HepG2 (cell line): ENCODE results near the gene GSAP. TPM values are rescaled to one million over a fixed set of nuclear protein-coding genes. Genes with fewer than 3 reads are reported as not detected.

Experiments used
- ATAC-seq: fragments of 200-7000 bp; cut with Tn5 transposase; 3 replicates; pipeline ENCODE4 v1.9.1; 2020; ENCODE audit warnings: mild to moderate bottlenecking, moderate library complexity
- BruUV-seq: library from RNA; stranded (reverse); fragments of 400-500 nt; replicated peaks from 2 replicates; lab custom pipeline; 2021; lab: Mats Ljungman, UMichigan
- CTCF ChIA-PET: fragments of 300-600 bp; formaldehyde crosslinking; extraction: SDS; loops from one replicate; lab custom pipeline; 2021; ENCODE audit warnings: low total read pairs, inconsistent platforms, low intra/inter-chr PET ratio; lab: Yijun Ruan, JAX
- POLR2A ChIA-PET: fragments of 350-600 bp; sonication (Branson Sonifier 250); formaldehyde crosslinking; loops from one replicate; lab custom pipeline; 2020; ENCODE audit warnings: antibody characterized with exemption, inconsistent platforms; lab: Yijun Ruan, JAX
- DNase-seq: peaks from one replicate; pipeline ENCODE4 v3.0.0-alpha.2; 2015; ENCODE audit warnings: low spot score
- FAIRE-seq: peaks from 3 replicates; lab custom pipeline; 2011; peaks lifted over from hg19 to GRCh38; lab: Jason Lieb, UNC
- H2AFZ ChIP-seq: one replicate; pipeline ENCODE4 v1.6.1; 2011; ENCODE audit warnings: low read length, inconsistent platforms
- H3K27ac ChIP-seq: fragments of 300-600 bp; 3 replicates; pipeline ENCODE4 v1.8.0; 2011; ENCODE audit warnings: mixed run types, mild to moderate bottlenecking, mixed read lengths, low read length, inconsistent platforms; ENCODE audit not compliant: insufficient read depth; ENCODE audit errors: extremely low read length
- H3K27me3 ChIP-seq, 2 experiments: fragments of 200-600 bp in 1 of 2; 2 replicates in 1 of 2; 3 replicates in 1 of 2; pipeline versions ENCODE4 v1.6.0 to v1.8.0; 2011; ENCODE audit warnings: low read length in 2 of 2, mild to moderate bottlenecking in 2 of 2, moderate library complexity in 2 of 2, inconsistent platforms in 1 of 2; ENCODE audit not compliant: insufficient read depth in 2 of 2, control insufficient read depth in 1 of 2
- H3K36me3 ChIP-seq, 2 experiments: fragments of 200-600 bp in 1 of 2; replicated peaks in 1 of 2; 2 replicates in 1 of 2; 3 replicates in 1 of 2; pipeline versions ENCODE4 v1.5.1 to v1.8.0; 2011; ENCODE audit warnings: low read length in 2 of 2, inconsistent platforms in 1 of 2; ENCODE audit not compliant: insufficient read depth in 2 of 2, control insufficient read depth in 1 of 2
- H3K4me1 ChIP-seq: 2 replicates; pipeline ENCODE4 v1.5.1; 2012; ENCODE audit warnings: low read length, inconsistent platforms; ENCODE audit not compliant: insufficient read depth
- H3K4me2 ChIP-seq: 2 replicates; pipeline ENCODE4 v1.6.0; 2011; ENCODE audit warnings: low read depth, low read length, inconsistent platforms
- H3K4me3 ChIP-seq, 3 experiments: fragments of 200-600 bp in 1 of 3; sonication (generic), shearing (Covaris generic) in 1 of 3; replicated peaks in 1 of 3; 2 replicates each; pipeline ENCODE4 v1.5.1; 2011 to 2016; ENCODE audit warnings: low read length in 3 of 3, inconsistent platforms in 2 of 3, low read depth in 2 of 3, mild to moderate bottlenecking in 2 of 3, control low read depth in 1 of 3, mixed read lengths in 1 of 3; ENCODE audit not compliant: insufficient read depth in 1 of 3
- H3K79me2 ChIP-seq: one replicate; pipeline ENCODE4 v1.6.1; 2011; ENCODE audit warnings: low read length, inconsistent platforms; ENCODE audit not compliant: insufficient read depth
- H3K9ac ChIP-seq: 2 replicates; pipeline ENCODE4 v1.6.0; 2011; ENCODE audit warnings: mild to moderate bottlenecking, low read depth, low read length, inconsistent platforms; ENCODE audit not compliant: insufficient read depth
- H3K9me3 ChIP-seq: 2 replicates; pipeline ENCODE4 v1.5.1; 2012; ENCODE audit warnings: mild to moderate bottlenecking, low read length
- H4K20me1 ChIP-seq: 2 replicates; pipeline ENCODE4 v1.6.0; 2011; ENCODE audit warnings: inconsistent platforms, mild to moderate bottlenecking, low read length, moderate library complexity; ENCODE audit not compliant: insufficient read depth
- FLYWCH1 ChIP-seq: sonication (generic); formaldehyde crosslinking; IDR thresholded peaks from 2 replicates; pipeline ENCODE4 v1.8.1; 2023; ENCODE audit warnings: mild to moderate bottlenecking, missing genetic modification reagents
- NFYB ChIP-seq: sonication (generic); formaldehyde crosslinking; IDR thresholded peaks from 2 replicates; pipeline ENCODE4 v1.4.0; 2020; ENCODE audit warnings: missing genetic modification reagents
- NR3C1 ChIP-seq: sonication (generic); formaldehyde crosslinking; IDR thresholded peaks from 2 replicates; pipeline ENCODE4 v1.4.0; 2020; ENCODE audit warnings: missing genetic modification reagents
- RNF219 ChIP-seq: sonication (generic); formaldehyde crosslinking; IDR thresholded peaks from 2 replicates; pipeline ENCODE4 v1.5.0; 2020; ENCODE audit warnings: mild to moderate bottlenecking, missing genetic modification reagents
- TCF7L2 ChIP-seq: IDR thresholded peaks from 2 replicates; pipeline ENCODE4 v1.6.1; 2011; ENCODE audit warnings: mild to moderate bottlenecking, low read depth, low read length, moderate library complexity
- ZC3H13 ChIP-seq: sonication (generic); formaldehyde crosslinking; IDR thresholded peaks from 2 replicates; pipeline ENCODE4 v1.8.1; 2023; ENCODE audit warnings: mild to moderate bottlenecking, missing genetic modification reagents, moderate library complexity
- ZNF737 ChIP-seq: sonication (generic); formaldehyde crosslinking; IDR thresholded peaks from 2 replicates; pipeline ENCODE4 v1.5.0; 2020; ENCODE audit warnings: missing genetic modification reagents, mild to moderate bottlenecking, borderline replicate concordance
- WGBS: methylation state at CpG from one replicate; pipeline ENCODE4 v1.1.6; 2017; ENCODE audit warnings: low lambda C conversion rate; 5-methylcytosine and 5-hydroxymethylcytosine counted together
- in situ Hi-C: cut with HindIII; loops from 2 replicates; pipeline ENCODE4 v1.10.0; 2017; ENCODE audit warnings: low pct_unique_long_range_greater_than_20kb; ENCODE audit not compliant: extremely low pct_ligation_motif_present
- intact Hi-C: fragments of 100-400 bp; cut with micrococcal nuclease; formaldehyde crosslinking; loops from one replicate; pipeline ENCODE4 v1.10.0; 2022; ENCODE audit not compliant: unreplicated experiment
- polyA plus RNA-seq, 8 experiments: library from polyadenylated mRNA; depleted of rRNA in 3 of 8; stranded (reverse) in 7 of 8; unstranded in 1 of 8; fragments of >200 nt; fragmentation: Illumina TruSeq in 4 of 8; extraction: Trizol in 4 of 8; gene quantifications; 2 replicates each; pipeline versions ENCODE4 v1.2.1 to v1.2.3, GENCODE V29; 2011 to 2016; ENCODE audit warnings: low read depth in 4 of 8, missing spikeins in 1 of 8, mixed read lengths in 1 of 8; ENCODE audit not compliant: insufficient read depth in 1 of 8
- total RNA-seq, 5 experiments: library from RNA; depleted of rRNA; stranded (reverse); fragments of >200 nt; fragmentation: Illumina TruSeq; extraction: Trizol; gene quantifications; 2 replicates each; pipeline ENCODE4 v1.2.3, GENCODE V29; 2016; ENCODE audit warnings: low read depth in 1 of 5
- TF ChIP-seq, protein P1 (sequence below): IDR thresholded peaks from 2 replicates; pipeline ENCODE4 v1.6.1; 2016; ENCODE audit warnings: missing compliant biosample characterization, missing genetic modification reagents, borderline replicate concordance
- TF ChIP-seq, protein P2 (sequence below): sonication (generic); formaldehyde crosslinking; IDR thresholded peaks from 2 replicates; pipeline ENCODE4 v1.4.0; 2020; ENCODE audit warnings: missing genetic modification reagents, mild to moderate bottlenecking, borderline replicate concordance
- TF ChIP-seq, protein P3 (sequence below): sonication (generic); formaldehyde crosslinking; IDR thresholded peaks from 2 replicates; pipeline ENCODE4 v1.5.0; 2020; ENCODE audit warnings: mild to moderate bottlenecking, missing genetic modification reagents, borderline replicate concordance
- TF ChIP-seq, protein P4 (sequence below): sonication (generic); formaldehyde crosslinking; IDR thresholded peaks from 2 replicates; pipeline ENCODE4 v1.5.0; 2020; ENCODE audit warnings: mild to moderate bottlenecking, missing genetic modification reagents

Gene GSAP
- total and polyA plus RNA-seq, 2 of the 13 experiments (the other 11 are each of a cell fraction or from before 2014, with no cell fraction given), result 34.6 to 40.6 TPM

GRCh38 chr7:77367976-77368375 is 48.2 kb downstream of the GSAP start:
- ChIA-PET CTCF (no interaction called here), POLR2A (no interaction called here)
- 97% methylated on average over 4 of the region's 4 CpGs for WGBS
- ATAC-seq, result no peak
- Histone ChIP-seq H3K27me3 (no peaks in the 10 kb centered on the region), H3K9ac (no peak overlapping the region), H2AFZ (no peak overlapping the region), H4K20me1 (no peaks in the 10 kb centered on the region), H3K4me2 (no peak overlapping the region), H3K4me1 (no peaks in the 10 kb centered on the region), H3K27ac (no peak overlapping the region), H3K36me3 (peaks cover 0 to 27% of the 10 kb centered on the region in 2 experiments; a peak in 4 of 5 replicates), H3K9me3 (no peaks in the 10 kb centered on the region), H3K79me2 (no peaks in the 10 kb centered on the region), H3K4me3 (no peak overlapping the region)
- FAIRE-seq, result no peak
- BruUV-seq, result no TSS peak
- intact Hi-C loops, result no loop called here
- in situ Hi-C loops, result no loop called here
- DNase-seq, result no peak
- TF ChIP-seq, protein P1, sequence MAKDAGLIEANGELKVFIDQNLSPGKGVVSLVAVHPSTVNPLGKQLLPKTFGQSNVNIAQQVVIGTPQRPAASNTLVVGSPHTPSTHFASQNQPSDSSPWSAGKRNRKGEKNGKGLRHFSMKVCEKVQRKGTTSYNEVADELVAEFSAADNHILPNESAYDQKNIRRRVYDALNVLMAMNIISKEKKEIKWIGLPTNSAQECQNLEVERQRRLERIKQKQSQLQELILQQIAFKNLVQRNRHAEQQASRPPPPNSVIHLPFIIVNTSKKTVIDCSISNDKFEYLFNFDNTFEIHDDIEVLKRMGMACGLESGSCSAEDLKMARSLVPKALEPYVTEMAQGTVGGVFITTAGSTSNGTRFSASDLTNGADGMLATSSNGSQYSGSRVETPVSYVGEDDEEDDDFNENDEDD (CRISPR knock-in tag), result no peak
- TF ChIP-seq NR3C1 (CRISPR knock-in tag) (no peak), RNF219 (CRISPR knock-in tag) (no peak), FLYWCH1 (CRISPR knock-in tag) (no peak), ZNF737 (CRISPR knock-in tag) (no peak), TCF7L2 (no peak), ZC3H13 (no peak), NFYB (CRISPR knock-in tag) (no peak)
- TF ChIP-seq, protein P2, sequence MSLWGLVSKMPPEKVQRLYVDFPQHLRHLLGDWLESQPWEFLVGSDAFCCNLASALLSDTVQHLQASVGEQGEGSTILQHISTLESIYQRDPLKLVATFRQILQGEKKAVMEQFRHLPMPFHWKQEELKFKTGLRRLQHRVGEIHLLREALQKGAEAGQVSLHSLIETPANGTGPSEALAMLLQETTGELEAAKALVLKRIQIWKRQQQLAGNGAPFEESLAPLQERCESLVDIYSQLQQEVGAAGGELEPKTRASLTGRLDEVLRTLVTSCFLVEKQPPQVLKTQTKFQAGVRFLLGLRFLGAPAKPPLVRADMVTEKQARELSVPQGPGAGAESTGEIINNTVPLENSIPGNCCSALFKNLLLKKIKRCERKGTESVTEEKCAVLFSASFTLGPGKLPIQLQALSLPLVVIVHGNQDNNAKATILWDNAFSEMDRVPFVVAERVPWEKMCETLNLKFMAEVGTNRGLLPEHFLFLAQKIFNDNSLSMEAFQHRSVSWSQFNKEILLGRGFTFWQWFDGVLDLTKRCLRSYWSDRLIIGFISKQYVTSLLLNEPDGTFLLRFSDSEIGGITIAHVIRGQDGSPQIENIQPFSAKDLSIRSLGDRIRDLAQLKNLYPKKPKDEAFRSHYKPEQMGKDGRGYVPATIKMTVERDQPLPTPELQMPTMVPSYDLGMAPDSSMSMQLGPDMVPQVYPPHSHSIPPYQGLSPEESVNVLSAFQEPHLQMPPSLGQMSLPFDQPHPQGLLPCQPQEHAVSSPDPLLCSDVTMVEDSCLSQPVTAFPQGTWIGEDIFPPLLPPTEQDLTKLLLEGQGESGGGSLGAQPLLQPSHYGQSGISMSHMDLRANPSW (CRISPR knock-in tag), result no peak
- TF ChIP-seq, protein P3, sequence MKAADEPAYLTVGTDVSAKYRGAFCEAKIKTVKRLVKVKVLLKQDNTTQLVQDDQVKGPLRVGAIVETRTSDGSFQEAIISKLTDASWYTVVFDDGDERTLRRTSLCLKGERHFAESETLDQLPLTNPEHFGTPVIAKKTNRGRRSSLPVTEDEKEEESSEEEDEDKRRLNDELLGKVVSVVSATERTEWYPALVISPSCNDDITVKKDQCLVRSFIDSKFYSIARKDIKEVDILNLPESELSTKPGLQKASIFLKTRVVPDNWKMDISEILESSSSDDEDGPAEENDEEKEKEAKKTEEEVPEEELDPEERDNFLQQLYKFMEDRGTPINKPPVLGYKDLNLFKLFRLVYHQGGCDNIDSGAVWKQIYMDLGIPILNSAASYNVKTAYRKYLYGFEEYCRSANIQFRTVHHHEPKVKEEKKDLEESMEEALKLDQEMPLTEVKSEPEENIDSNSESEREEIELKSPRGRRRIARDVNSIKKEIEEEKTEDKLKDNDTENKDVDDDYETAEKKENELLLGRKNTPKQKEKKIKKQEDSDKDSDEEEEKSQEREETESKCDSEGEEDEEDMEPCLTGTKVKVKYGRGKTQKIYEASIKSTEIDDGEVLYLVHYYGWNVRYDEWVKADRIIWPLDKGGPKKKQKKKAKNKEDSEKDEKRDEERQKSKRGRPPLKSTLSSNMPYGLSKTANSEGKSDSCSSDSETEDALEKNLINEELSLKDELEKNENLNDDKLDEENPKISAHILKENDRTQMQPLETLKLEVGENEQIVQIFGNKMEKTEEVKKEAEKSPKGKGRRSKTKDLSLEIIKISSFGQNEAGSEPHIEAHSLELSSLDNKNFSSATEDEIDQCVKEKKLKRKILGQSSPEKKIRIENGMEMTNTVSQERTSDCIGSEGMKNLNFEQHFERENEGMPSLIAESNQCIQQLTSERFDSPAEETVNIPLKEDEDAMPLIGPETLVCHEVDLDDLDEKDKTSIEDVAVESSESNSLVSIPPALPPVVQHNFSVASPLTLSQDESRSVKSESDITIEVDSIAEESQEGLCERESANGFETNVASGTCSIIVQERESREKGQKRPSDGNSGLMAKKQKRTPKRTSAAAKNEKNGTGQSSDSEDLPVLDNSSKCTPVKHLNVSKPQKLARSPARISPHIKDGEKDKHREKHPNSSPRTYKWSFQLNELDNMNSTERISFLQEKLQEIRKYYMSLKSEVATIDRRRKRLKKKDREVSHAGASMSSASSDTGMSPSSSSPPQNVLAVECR, result no peak
- TF ChIP-seq, protein P4, sequence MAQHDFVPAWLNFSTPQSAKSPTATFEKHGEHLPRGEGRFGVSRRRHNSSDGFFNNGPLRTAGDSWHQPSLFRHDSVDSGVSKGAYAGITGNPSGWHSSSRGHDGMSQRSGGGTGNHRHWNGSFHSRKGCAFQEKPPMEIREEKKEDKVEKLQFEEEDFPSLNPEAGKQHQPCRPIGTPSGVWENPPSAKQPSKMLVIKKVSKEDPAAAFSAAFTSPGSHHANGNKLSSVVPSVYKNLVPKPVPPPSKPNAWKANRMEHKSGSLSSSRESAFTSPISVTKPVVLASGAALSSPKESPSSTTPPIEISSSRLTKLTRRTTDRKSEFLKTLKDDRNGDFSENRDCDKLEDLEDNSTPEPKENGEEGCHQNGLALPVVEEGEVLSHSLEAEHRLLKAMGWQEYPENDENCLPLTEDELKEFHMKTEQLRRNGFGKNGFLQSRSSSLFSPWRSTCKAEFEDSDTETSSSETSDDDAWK, result no peak
